Lower lobe of right lung (tissue), 2 donors: ENCODE measurements around the gene PHTF2. TPM values are rescaled to one million over a fixed set of nuclear protein-coding genes. Genes with fewer than 3 reads are reported as not detected.

Source experiments
- ATAC-seq, 2 donors: fragments of 200-7000 bp; cut with Tn5 transposase; one replicate each; pipeline ENCODE4 v1.9.1; 2020 to 2022; ENCODE audit warnings: mild to moderate bottlenecking in 2 of 2, moderate library complexity in 2 of 2
- DNase-seq: peaks from one replicate; pipeline ENCODE4 v3.0.0-alpha.2; 2020
- H3K27ac ChIP-seq: fragments of 200-600 bp; one replicate; pipeline ENCODE4 v1.8.0; 2022
- H3K27me3 ChIP-seq: fragments of 200-600 bp; one replicate; pipeline ENCODE4 v1.8.0; 2022; ENCODE audit warnings: low read depth
- H3K36me3 ChIP-seq: fragments of 200-600 bp; one replicate; pipeline ENCODE4 v1.8.0; 2022; ENCODE audit warnings: mild to moderate bottlenecking
- H3K4me1 ChIP-seq: fragments of 200-600 bp; one replicate; pipeline ENCODE4 v1.8.0; 2022
- H3K4me3 ChIP-seq: fragments of 200-600 bp; one replicate; pipeline ENCODE4 v1.8.0; 2022; ENCODE audit warnings: mild to moderate bottlenecking
- H3K9me3 ChIP-seq: fragments of 200-600 bp; one replicate; pipeline ENCODE4 v1.8.0; 2022
- CTCF ChIP-seq: fragments of 200-600 bp; IDR thresholded peaks from one replicate; pipeline ENCODE4 v1.8.0; 2022; ENCODE audit warnings: antibody characterized with exemption, mild to moderate bottlenecking
- intact Hi-C: fragments of 100-400 bp; cut with DNase I; formaldehyde crosslinking; loops from one replicate; pipeline ENCODE4 v1.11.0; 2022
- total RNA-seq: library from RNA; stranded (reverse); fragmentation: NEBNext Ultra II Directional; extraction: Animal tissue kit (Norgen Biotek cat#: 25700); gene quantifications from one replicate; pipeline ENCODE4 v1.2.1, GENCODE V29; 2021
- donor health status: DM: no; HTN: yes; CAD: no; lungs with severe emphysema.

Gene PHTF2
- total RNA-seq, 1 donor from 2014 or later = 15.2 TPM

- H3K4me1 ChIP-seq = peaks cover 32% of the 10 kb centered on the region
- no peak overlapping the region for H3K4me3 ChIP-seq
- DNase-seq (no peak), ATAC-seq (no peak)
- H3K36me3 ChIP-seq = peaks cover 7% of the 10 kb centered on the region
- no peak overlapping the region for H3K27ac ChIP-seq
- H3K9me3 ChIP-seq = no peaks in the 10 kb centered on the region
- intact Hi-C loops = no loop called here
- no peak for TF ChIP-seq CTCF
- H3K27me3 ChIP-seq = no peaks in the 10 kb centered on the region
Observed at GRCh38 chr7:77796109-77796508, 2.5 kb upstream of the PHTF2 start.

- Histone ChIP-seq H3K4me1 (peaks cover 32% of the 10 kb centered on the region), H3K27ac (no peak overlapping the region)
- intact Hi-C loops = no loop called here
Observed at GRCh38 chr7:77796960-77797359, 1.6 kb upstream of the PHTF2 start.

GRCh38 chr7:77797734-77798393, 709 bp upstream of the PHTF2 start:
- Histone ChIP-seq H3K9me3 (no peaks in the 10 kb centered on the region), H3K4me1 (peaks cover 37% of the 10 kb centered on the region), H3K36me3 (peaks cover 7% of the 10 kb centered on the region), H3K27me3 (no peaks in the 10 kb centered on the region), H3K27ac (peak overlapping the region; percentile 86), H3K4me3 (peak overlapping the region; percentile 78)
- no peak for TF ChIP-seq CTCF
- ATAC-seq = peak; percentile 37 to 38
- intact Hi-C loops = no loop called here
- DNase-seq = no peak

More at GRCh38 chr7:77796960-77797359, 1.6 kb upstream of the PHTF2 start:
- Histone ChIP-seq H3K4me3 (peak overlapping the region; percentile 78), H3K9me3 (no peaks in the 10 kb centered on the region), H3K27me3 (no peaks in the 10 kb centered on the region), H3K36me3 (peaks cover 7% of the 10 kb centered on the region)
- ATAC-seq = no peak
- no peak for DNase-seq
- no peak for TF ChIP-seq CTCF

GRCh38 chr7:77799078-77799964, 748 bp downstream of the PHTF2 start:
- H3K27me3 ChIP-seq = no peaks in the 10 kb centered on the region
- DNase-seq (peak; percentile 63), ATAC-seq (peak; percentile 20)
- peaks cover 34% of the 10 kb centered on the region for H3K4me1 ChIP-seq
- peak overlapping the region; percentile 78 for H3K4me3 ChIP-seq
- H3K9me3 ChIP-seq = no peaks in the 10 kb centered on the region
- peak; percentile 7 for TF ChIP-seq CTCF
- H3K36me3 ChIP-seq = peaks cover 7% of the 10 kb centered on the region
- peak overlapping the region; percentile 86 for H3K27ac ChIP-seq
- intact Hi-C loops = no loop called here

- Histone ChIP-seq H3K4me1 (peaks cover 29% of the 10 kb centered on the region), H3K4me3 (peak overlapping the region; percentile 78), H3K27me3 (no peaks in the 10 kb centered on the region), H3K27ac (no peak overlapping the region), H3K36me3 (peaks cover 1% of the 10 kb centered on the region), H3K9me3 (no peaks in the 10 kb centered on the region)
- no peak for DNase-seq
- intact Hi-C loops = no loop called here
- no peak for ATAC-seq
- TF ChIP-seq CTCF = no peak
Observed at GRCh38 chr7:77800158-77800557, 1.6 kb downstream of the PHTF2 start.
